Measurements from ENCODE around the gene RPS19.
A peak's percentile ranks its signal among the peaks of the same experiment; 100 is the strongest.

Gene RPS19

GRCh38 chr19:41859618-41860418 is at the start of gene RPS19:
Gene RPS19 (plus strand): TSS chr19:41860255. CDS start chr19:41860775, 520 bp downstream.
- DNase-seq (ENCODE audit: low read depth) = peak; percentile 97

- DNase-seq (ENCODE audit: low read depth) = no peak
Observed at GRCh38 chr19:41810301-41810700, 49.8 kb upstream of the RPS19 start.

- no peak for DNase-seq (ENCODE audit: low read depth)
Observed at GRCh38 chr19:41811036-41811435, 49.0 kb upstream of the RPS19 start.

DNA sequence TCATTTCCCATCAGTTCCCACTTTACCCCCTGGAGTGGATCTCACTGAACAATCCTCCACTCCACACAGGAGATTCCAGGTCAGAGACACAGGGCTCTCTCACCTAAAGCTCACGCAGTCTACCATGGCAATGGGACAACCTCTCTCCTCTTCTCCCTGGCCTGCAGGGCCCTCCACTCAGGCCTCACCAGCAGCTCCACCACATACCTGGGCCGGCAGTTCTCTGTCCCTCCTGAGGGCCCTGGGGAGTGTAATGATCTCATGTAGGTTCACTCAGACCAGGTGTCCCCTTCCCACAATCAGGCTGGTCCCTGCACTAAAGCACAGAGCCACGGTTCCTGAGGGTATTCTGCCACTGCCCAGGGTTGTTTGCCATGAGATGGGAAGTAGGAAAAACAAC is 48.1 kb upstream of the RPS19 start:
- DNase-seq (ENCODE audit: low read depth) = no peak

DNA sequence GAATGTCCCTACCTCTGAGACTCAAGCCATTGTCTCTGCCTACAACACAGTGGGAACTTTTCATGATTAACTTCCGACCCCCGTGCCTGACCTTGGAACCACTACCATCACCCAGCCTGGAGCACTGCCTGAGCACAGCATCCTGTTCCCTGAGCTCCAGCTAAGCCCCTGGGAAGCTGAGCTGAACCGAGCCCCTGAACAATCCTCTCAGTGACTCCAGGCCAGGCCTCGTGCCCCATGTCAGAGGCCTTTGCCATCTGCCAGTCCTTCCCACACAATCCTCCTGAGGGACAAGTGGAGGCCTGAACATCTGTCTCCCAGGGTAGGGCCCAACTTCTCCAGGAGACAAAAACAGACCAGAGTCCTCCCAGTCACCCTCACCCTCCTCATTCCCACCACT is 46.1 kb upstream of the RPS19 start:
- DNase-seq (ENCODE audit: low read depth) = no peak

DNA sequence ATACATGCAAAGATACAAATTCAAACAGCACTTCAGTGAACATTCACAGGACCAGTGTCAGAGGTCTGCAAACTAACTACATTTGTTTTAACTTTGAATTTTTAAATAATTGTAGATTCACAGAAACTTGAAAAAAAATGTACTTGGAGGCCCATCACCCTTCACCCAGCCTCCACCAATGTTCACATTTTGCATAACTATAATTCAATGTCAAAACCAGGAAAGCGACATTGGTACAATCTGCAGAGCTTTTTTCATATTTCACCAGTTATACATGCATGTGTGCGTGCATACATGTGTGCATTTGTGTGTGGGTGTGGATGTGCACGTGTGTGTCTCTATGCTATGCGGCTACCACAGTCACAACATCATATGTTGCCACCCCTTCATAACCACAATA is 44.8 kb upstream of the RPS19 start:
- no peak for DNase-seq (ENCODE audit: low read depth)

DNA sequence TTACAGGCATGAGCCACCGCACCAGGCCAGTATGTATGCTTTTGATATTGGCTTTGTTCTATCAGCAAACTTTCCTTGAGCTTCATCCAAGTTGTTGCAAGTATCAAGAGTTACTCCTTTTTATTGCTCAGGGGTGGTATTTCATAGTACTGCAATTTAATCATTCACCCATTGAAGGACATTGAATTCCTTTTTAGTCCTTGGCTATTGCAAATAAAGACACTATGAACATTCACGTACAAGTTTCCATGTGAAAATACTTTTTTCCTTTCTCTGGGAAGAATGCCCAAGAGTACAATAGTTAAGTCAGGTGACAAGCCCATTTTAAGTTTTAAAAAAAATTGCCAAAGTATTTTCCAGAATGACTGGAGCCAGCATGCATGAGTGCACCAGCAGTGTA is 43.3 kb upstream of the RPS19 start:
- DNase-seq (ENCODE audit: low read depth) = no peak

GRCh38 chr19:41821003-41821735 is 38.9 kb upstream of the RPS19 start:
- no peak for DNase-seq (ENCODE audit: low read depth)

DNA sequence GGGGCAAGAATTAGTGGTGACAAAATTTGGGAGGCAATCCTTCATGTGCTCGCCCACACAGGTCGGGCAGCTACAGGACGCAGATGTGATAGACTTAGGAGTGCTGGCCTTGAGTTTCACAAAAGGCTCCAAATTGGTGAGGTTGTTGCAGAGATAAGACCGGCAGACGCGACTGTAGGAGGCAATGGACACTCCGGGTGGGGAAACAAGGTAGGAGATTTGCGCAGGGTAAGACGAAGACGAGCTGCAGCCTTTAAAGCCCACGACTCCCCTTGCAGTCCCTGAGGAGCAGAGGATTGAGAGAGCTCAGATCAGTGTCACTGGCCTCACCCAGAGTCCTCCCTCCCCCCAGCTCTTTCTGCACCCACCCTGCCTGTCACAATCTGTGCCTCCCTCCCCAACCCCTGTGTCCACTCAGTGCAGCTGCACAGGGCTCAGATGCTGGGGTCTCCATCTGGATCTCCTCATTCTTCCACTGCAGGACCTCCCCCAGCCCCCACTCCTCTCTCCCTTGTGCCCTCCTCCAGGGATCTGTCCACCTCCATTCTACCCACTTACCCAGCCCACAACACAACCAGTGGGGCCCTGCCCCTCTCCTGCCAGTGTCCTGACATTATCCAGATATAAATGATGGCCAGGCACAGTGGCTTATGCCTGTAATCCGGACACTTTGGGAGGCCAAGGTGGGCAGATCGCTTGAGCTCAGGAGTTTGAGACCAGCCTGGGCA is 21.9 kb upstream of the RPS19 start:
- DNase-seq (ENCODE audit: low read depth) = no peak

GRCh38 chr19:41839211-41839610 is 20.8 kb upstream of the RPS19 start:
- no peak for DNase-seq (ENCODE audit: low read depth)

DNA sequence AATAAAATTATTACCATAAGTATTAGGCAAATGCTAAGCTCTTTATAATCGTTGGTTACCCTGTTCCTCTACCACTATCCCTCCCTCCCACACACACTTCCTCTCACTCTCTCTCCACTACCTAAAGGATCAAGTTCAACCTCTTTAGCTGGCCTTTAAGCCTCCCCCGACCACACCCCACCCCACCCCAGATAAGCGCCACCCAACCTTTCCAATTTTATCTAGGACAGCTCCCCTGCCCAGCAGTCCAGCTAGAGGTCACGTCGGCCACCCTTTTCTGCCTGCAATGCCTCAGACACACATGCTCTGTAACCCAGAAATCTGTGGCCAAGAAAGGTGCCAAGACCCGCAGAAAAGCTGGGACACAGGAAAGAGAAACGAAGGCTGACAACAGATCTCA is 16.7 kb upstream of the RPS19 start:
- no peak for DNase-seq (ENCODE audit: low read depth)

GRCh38 chr19:41844601-41845000 is 15.5 kb upstream of the RPS19 start, which contains the start of gene LYPD4:
Gene LYPD4 (minus strand): TSS chr19:41844683. CDS start chr19:41839285, 5,398 bp downstream.
- DNase-seq (ENCODE audit: low read depth) = no peak

DNA sequence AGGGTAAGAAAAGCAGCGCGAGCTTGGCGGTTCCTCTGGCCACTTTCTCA is 15.2 kb upstream of the RPS19 start, which contains the start of gene DMRTC2:
DMRTC2 (plus strand) TSS at position 42 of the 50 bp plus-strand sequence. CDS start 2,387 bp downstream, outside the sequence.
- no peak for DNase-seq (ENCODE audit: low read depth)

GRCh38 chr19:41845051-41845590 is 14.9 kb upstream of the RPS19 start:
- DNase-seq (ENCODE audit: low read depth) = no peak

GRCh38 chr19:41847351-41848105 is 12.5 kb upstream of the RPS19 start:
- no peak for DNase-seq (ENCODE audit: low read depth)

GRCh38 chr19:41848666-41849065 is 11.4 kb upstream of the RPS19 start:
- DNase-seq (ENCODE audit: low read depth) = no peak

- DNase-seq (ENCODE audit: low read depth) = no peak
Observed at GRCh38 chr19:41849067-41849466, 11.0 kb upstream of the RPS19 start.

DNA sequence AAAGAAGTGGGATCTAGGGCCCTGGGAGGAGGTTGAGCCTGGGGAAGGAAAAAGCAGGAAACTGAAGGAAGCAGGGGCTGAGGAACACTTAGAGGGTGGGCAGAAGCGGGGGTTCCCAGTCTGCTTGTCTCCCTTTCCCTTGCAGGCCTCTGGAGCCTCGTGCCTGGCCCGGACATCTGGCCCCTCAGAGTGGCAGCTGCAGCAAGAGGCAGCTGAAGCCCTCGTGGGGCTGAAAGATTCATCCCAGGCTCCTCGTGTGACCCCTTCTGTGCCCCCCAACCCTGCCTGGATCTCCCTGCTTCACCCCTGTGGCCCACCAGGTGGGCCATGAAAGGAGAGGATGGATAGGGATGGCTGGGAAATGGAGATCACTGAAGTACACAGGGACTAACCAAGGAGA is 9.7 kb upstream of the RPS19 start:
- DNase-seq (ENCODE audit: low read depth) = no peak

GRCh38 chr19:41851456-41851855 is 8.6 kb upstream of the RPS19 start:
- DNase-seq (ENCODE audit: low read depth) = no peak

DNA sequence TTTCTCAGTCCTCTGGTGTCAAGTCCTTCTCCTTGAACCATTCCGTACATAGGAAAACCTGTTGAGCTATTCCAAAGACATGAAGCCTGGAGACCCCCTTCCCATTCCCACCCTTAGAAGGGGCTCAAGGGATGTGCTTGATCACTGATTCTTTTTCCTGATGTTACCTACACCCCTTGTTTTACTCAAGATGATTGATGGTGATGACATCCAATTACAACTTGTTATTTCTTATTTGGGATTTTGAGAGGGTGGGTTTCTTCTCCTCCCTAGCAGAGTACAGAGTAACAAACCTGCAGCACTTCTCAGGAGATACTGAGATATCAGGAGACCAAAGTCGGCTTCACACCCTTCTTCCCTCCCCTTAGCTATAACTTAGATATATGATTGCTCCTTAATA is 6.7 kb upstream of the RPS19 start:
- no peak for DNase-seq (ENCODE audit: low read depth)

DNA sequence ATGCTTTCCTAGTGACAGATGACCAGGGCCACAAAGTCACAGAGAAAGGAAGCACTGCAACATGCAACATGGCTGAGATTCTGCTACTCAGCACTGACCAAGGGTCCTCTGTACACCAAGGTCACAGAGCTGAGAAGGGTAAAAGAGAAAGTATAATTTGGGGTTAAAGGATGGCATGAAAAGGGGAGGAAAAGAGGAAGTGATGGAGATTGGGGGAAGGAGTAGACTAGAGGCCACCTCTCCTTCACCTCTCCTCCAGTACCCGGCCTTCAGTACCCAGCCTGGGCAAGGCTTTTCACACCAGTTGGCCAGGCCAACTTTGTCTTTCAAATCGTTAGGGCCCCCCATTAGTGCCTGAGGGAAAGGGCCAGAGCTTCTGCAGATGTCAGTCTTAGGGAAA is 6.3 kb upstream of the RPS19 start:
- no peak for DNase-seq (ENCODE audit: low read depth)

DNA sequence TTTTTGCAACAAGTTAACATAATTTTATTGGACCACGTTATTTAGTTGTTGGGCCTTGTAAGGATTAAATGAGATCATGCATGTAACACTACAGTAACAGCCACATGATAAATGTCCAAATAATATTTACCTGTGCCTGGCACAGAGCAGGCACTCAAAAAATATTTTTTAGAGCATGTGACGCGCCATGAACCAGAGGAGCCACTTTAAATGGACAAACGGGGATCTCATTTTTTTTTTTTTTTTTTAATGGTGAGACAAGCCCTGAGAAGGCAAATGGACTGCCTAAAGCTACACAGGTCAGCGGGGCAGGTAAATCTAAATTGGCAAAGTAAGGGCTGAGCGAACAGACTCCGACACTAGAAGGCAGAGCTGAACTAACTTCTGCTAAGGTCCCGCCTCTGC is 840 bp upstream of the RPS19 start:
- DNase-seq (ENCODE audit: low read depth) = no peak
